GM19351 (cell line): ENCODE measurements around the gene RELCH.

ENCODE experiments used
- ATAC-seq: cut with Tn5 transposase; IDR thresholded peaks from one replicate; pipeline ENCODE4 v1.9.1; 2021; ENCODE audit warnings: mild to moderate bottlenecking, moderate library complexity; ENCODE audit not compliant: unreplicated experiment

The RELCH gene

GRCh38 chr18:62189208-62189607 lies 2.2 kb downstream of the RELCH start:
- no peak for ATAC-seq

GRCh38 chr18:62196079-62196478 lies 9.0 kb downstream of the RELCH start:
- no peak for ATAC-seq

- ATAC-seq = no peak
Observed at GRCh38 chr18:62196980-62197379, 9.9 kb downstream of the RELCH start.

GRCh38 chr18:62198259-62198658 lies 11.2 kb downstream of the RELCH start:
- no peak for ATAC-seq

- ATAC-seq = no peak
Observed at GRCh38 chr18:62199629-62200028, 12.6 kb downstream of the RELCH start.

- peak; percentile 63 for ATAC-seq
Observed at GRCh38 chr18:62200121-62200914, 13.3 kb downstream of the RELCH start.

GRCh38 chr18:62201870-62202269 lies 14.8 kb downstream of the RELCH start:
- ATAC-seq = no peak

- ATAC-seq = no peak
Observed at GRCh38 chr18:62205824-62206223, 18.8 kb downstream of the RELCH start.

- ATAC-seq = no peak
Observed at GRCh38 chr18:62206593-62206992, 19.5 kb downstream of the RELCH start.

GRCh38 chr18:62209046-62209445 lies 22.0 kb downstream of the RELCH start:
- ATAC-seq = no peak

GRCh38 chr18:62210138-62210537 lies 23.1 kb downstream of the RELCH start:
- ATAC-seq = no peak

- no peak for ATAC-seq
Observed at GRCh38 chr18:62211325-62211828, 24.3 kb downstream of the RELCH start.

GRCh38 chr18:62214790-62215189 lies 27.7 kb downstream of the RELCH start:
- ATAC-seq = no peak

GRCh38 chr18:62224229-62224628 lies 37.2 kb downstream of the RELCH start:
- ATAC-seq = no peak

GRCh38 chr18:62226047-62226446 lies 39.0 kb downstream of the RELCH start:
- ATAC-seq = no peak

GRCh38 chr18:62236252-62236651 lies 49.2 kb downstream of the RELCH start:
- ATAC-seq = no peak

- no peak for ATAC-seq
Observed at GRCh38 chr18:62239475-62239874, 52.4 kb downstream of the RELCH start.

GRCh38 chr18:62242955-62243354 lies 55.9 kb downstream of the RELCH start:
- no peak for ATAC-seq

- ATAC-seq = no peak
Observed at GRCh38 chr18:62245177-62245576, 58.1 kb downstream of the RELCH start.

GRCh38 chr18:62245699-62246098 lies 58.6 kb downstream of the RELCH start:
- no peak for ATAC-seq

GRCh38 chr18:62248313-62248712 lies 61.3 kb downstream of the RELCH start:
- ATAC-seq = no peak

- peak; percentile 76 for ATAC-seq
Observed at GRCh38 chr18:62249478-62250097, 62.5 kb downstream of the RELCH start.
